GM12872 (cell line): ENCODE results near the gene ASXL1.

Source experiments
- CTCF ChIP-seq: IDR thresholded peaks from 3 replicates; pipeline ENCODE4 v1.5.1; 2011; ENCODE audit warnings: low read depth, mild to moderate bottlenecking, low read length, moderate library complexity; ENCODE audit not compliant: insufficient read depth

The ASXL1 gene

GRCh38 chr20:32355417-32355841 lies 2.7 kb upstream of the ASXL1 start:
- no peak for TF ChIP-seq CTCF

DNA sequence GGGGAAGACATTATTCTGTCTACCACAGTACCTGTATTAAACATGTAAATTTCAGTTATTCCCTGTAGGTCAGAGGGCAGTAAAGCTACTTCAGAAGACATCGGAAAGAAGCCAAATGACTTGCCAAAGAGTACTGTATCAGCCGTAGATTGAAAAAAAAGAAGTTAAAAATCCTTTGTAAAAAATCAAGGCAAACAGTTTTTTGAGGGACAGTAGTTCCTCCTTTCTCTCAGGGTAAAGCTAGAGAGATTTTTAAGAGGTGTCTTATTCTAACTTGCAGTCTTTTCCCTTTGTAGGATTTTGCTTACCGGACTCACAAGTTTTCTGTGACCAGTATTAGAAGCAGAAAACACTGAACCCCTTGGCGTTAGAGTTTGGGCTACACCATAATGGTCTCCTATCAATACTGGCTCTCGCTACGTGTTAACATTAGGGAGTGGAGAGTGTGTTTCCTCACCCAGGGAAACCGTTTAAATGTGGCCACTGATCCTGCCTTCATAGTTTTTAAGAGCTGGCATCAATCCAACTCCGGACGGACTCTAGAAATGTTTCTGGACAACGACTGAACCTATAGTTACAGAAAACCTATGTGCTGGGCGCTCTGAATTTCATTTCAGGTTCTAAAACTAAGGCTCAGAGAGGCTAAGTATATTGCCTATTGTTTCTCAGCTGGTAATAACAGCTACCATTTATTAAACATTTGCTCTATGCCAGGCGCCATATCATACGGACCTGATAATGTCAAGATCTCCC lies 1.3 kb upstream of the ASXL1 start:
- TF ChIP-seq CTCF, result no peak

DNA sequence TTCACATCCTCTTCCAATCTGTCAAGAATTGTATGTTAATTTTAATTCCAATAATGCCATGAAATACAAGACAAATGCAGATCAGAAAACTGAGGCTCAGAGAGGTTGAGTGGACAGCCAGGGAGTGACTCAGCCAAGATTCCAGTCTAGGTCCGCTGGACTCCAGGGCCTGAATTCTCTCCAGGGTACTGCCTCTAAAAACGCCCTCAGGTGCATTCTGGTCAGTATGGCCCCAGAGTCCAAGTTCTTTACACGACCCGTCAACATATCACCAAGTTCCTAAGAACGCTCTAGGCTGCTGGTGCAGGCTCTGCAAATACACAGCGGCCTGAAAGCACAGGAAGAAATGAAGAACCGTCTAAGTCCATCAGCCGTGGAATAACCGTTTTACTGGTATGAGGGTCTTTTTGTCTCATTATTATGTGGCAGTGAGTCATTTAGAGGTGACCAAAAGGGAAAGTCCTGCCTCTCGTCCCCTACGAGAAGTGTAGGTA lies 709 bp upstream of the ASXL1 start:
- no peak for TF ChIP-seq CTCF

- TF ChIP-seq CTCF, result no peak
Observed at GRCh38 chr20:32358632-32358882, 426 bp downstream of the ASXL1 start.

- no peak for TF ChIP-seq CTCF
Observed at GRCh38 chr20:32358883-32359632, 927 bp downstream of the ASXL1 start.

DNA sequence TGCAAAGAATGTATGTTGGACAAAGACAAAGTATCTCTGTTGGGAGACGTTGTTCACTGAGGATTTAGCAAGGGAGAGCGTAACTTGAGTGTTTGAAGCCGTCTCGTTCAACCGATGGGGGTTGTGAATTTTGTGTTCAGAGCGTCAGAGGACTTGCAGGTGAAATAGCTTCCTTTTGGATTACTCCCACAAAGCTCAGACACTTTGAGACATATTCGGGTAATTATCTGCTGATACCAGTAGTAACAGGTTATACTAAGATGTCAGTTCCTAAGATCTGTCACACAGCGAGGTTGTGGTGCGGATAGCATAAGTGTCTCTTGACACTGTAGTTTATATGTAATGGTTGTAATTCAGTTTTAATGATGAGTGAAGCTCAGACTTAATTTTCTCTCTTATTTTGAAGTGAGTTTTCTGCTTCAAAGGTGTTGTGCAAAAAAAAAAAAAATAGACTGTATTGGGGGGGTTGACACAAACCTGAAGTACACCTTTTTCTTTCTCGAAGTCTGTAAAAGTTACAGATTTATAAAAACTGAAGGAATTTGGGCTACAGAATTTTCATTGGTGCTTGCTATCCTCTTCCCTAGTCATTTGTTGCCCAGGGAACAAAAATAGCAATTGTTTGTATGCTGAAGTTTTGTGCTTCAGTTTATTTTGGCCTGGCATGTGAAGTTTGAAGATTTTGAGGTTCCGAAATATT lies 1.7 kb downstream of the ASXL1 start:
- TF ChIP-seq CTCF, result no peak

DNA sequence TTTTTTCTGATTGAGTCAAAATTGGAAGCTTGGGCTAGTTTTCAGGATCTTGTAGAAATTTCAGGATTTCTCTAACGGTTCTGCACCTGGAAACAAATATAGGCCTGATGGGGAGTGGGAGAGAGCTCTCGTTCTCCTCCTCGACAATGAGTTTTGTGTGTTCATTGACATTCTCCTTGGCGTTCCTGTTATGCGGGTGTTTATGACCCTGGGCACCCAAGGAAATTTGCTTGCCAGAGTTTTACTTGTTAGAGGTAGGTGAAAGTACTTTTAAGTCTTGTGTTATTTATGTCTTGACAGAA lies 2.2 kb downstream of the ASXL1 start:
- TF ChIP-seq CTCF, result no peak
